ENCODE measurements around the gene ACKR3. TPM values are rescaled to one million over a fixed set of nuclear protein-coding genes. Genes with fewer than 3 reads are reported as not detected.

ACKR3 gene
- total RNA-seq, 4 donors from 2014 or later: 7.1 to 55.0 (median 15.2) TPM

GRCh38 chr2:236550701-236551465, 18.7 kb upstream of the ACKR3 start:
- Histone ChIP-seq H3K36me3 (no peaks in the 10 kb centered on the region), H3K27ac (no peak overlapping the region), H3K4me1 (no peaks in the 10 kb centered on the region), H3K4me3 (no peak overlapping the region), H3K27me3 (no peaks in the 10 kb centered on the region), H3K9me3 (no peaks in the 10 kb centered on the region)
- DNase-seq: no peak
- intact Hi-C loops (cut with DNase I; ENCODE audit: low total_unique reads): no loop called here
- in situ Hi-C loops (cut with MboI; ENCODE audit: low sequenced_read_pairs in 4 of 4): no loop called here
- ATAC-seq: no peak
- no peak for TF ChIP-seq CTCF (IDR thresholded peaks at IDR 0.05 in 4 of 5, conservative IDR thresholded peaks at IDR 0.05 in 1 of 5)
- TF ChIP-seq POLR2A (IDR thresholded peaks at IDR 0.05): no peak

GRCh38 chr2:236551471-236552211, 18.0 kb upstream of the ACKR3 start:
- Histone ChIP-seq H3K36me3 (no peaks in the 10 kb centered on the region), H3K4me1 (no peaks in the 10 kb centered on the region), H3K9me3 (no peaks in the 10 kb centered on the region), H3K27ac (no peak overlapping the region), H3K27me3 (no peaks in the 10 kb centered on the region), H3K4me3 (no peak overlapping the region)
- intact Hi-C loops (cut with DNase I; ENCODE audit: low total_unique reads): no loop called here
- DNase-seq (no peak), ATAC-seq (no peak)
- no peak for TF ChIP-seq CTCF (IDR thresholded peaks at IDR 0.05 in 4 of 5, conservative IDR thresholded peaks at IDR 0.05 in 1 of 5)
- TF ChIP-seq POLR2A (IDR thresholded peaks at IDR 0.05): no peak
- in situ Hi-C loops (cut with MboI; ENCODE audit: low sequenced_read_pairs in 4 of 4): no loop called here

GRCh38 chr2:236552212-236552542, 17.4 kb upstream of the ACKR3 start:
- Histone ChIP-seq H3K27me3 (no peaks in the 10 kb centered on the region), H3K9me3 (no peaks in the 10 kb centered on the region), H3K27ac (no peak overlapping the region), H3K4me3 (no peak overlapping the region), H3K4me1 (no peaks in the 10 kb centered on the region), H3K36me3 (no peaks in the 10 kb centered on the region)
- no peak for TF ChIP-seq POLR2A (IDR thresholded peaks at IDR 0.05)
- no peak for TF ChIP-seq CTCF (IDR thresholded peaks at IDR 0.05 in 4 of 5, conservative IDR thresholded peaks at IDR 0.05 in 1 of 5)
- no peak for DNase-seq
- intact Hi-C loops (cut with DNase I; ENCODE audit: low total_unique reads): no loop called here
- in situ Hi-C loops (cut with MboI; ENCODE audit: low sequenced_read_pairs in 4 of 4): no loop called here
- no peak for ATAC-seq

- ATAC-seq (no peak), DNase-seq (no peak)
- TF ChIP-seq POLR2A (IDR thresholded peaks at IDR 0.05): no peak
- TF ChIP-seq CTCF (IDR thresholded peaks at IDR 0.05 in 4 of 5, conservative IDR thresholded peaks at IDR 0.05 in 1 of 5): no peak
- intact Hi-C loops (cut with DNase I; ENCODE audit: low total_unique reads): no loop called here
- in situ Hi-C loops (cut with MboI; ENCODE audit: low sequenced_read_pairs in 4 of 4): no loop called here
- no peak overlapping the region for H3K27ac ChIP-seq
- H3K4me1 ChIP-seq: no peaks in the 10 kb centered on the region
- H3K4me3 ChIP-seq: no peak overlapping the region
- H3K36me3 ChIP-seq: no peaks in the 10 kb centered on the region
- H3K27me3 ChIP-seq: no peaks in the 10 kb centered on the region
- H3K9me3 ChIP-seq: no peaks in the 10 kb centered on the region
Observed at GRCh38 chr2:236552581-236553363, 16.9 kb upstream of the ACKR3 start.

All from gastrocnemius medialis (tissue), 4 donors.